Cardiac septum (tissue), 1 donor: ENCODE measurements around the gene THAP8. TPM values are rescaled to one million over a fixed set of nuclear protein-coding genes. Genes with fewer than 3 reads are reported as not detected.

Experiments
- DNase-seq: peaks from one replicate; pipeline ENCODE4 v3.0.0-alpha.2; 2020; ENCODE audit warnings: low spot score
- intact Hi-C: fragments of 100-400 bp; cut with DNase I; formaldehyde crosslinking; loops from one replicate; pipeline ENCODE4 v1.14.0; 2022
- total RNA-seq: library from RNA; stranded (reverse); fragmentation: NEBNext Ultra II Directional; extraction: Animal tissue kit (Norgen Biotek cat#: 25700); gene quantifications from one replicate; pipeline ENCODE4 v1.2.1, GENCODE V29; 2021
- donor health status: DM: no; HTN: no; CAD: no.

Gene THAP8
- total RNA-seq, 1 donor from 2014 or later = 3.9 TPM

- DNase-seq = no peak
- intact Hi-C loops = no loop called here
Measured at GRCh38 chr19:36006955-36007354, 47.1 kb downstream of the THAP8 start.

- intact Hi-C loops = no loop called here
Measured at GRCh38 chr19:36003284-36003683, 50.8 kb downstream of the THAP8 start.

GRCh38 chr19:36001605-36002004 lies 52.5 kb downstream of the THAP8 start:
- no peak for DNase-seq
- intact Hi-C loops = no loop called here

More at GRCh38 chr19:36003284-36003683, 50.8 kb downstream of the THAP8 start:
- DNase-seq = no peak

- no peak for DNase-seq
- intact Hi-C loops = loop anchor here (5.0 kb wide), 1 partner anchor 336 kb away; no protein-coding TSS in a partner anchor
Measured at GRCh38 chr19:35996777-35997176, 57.3 kb downstream of the THAP8 start.

DNA sequence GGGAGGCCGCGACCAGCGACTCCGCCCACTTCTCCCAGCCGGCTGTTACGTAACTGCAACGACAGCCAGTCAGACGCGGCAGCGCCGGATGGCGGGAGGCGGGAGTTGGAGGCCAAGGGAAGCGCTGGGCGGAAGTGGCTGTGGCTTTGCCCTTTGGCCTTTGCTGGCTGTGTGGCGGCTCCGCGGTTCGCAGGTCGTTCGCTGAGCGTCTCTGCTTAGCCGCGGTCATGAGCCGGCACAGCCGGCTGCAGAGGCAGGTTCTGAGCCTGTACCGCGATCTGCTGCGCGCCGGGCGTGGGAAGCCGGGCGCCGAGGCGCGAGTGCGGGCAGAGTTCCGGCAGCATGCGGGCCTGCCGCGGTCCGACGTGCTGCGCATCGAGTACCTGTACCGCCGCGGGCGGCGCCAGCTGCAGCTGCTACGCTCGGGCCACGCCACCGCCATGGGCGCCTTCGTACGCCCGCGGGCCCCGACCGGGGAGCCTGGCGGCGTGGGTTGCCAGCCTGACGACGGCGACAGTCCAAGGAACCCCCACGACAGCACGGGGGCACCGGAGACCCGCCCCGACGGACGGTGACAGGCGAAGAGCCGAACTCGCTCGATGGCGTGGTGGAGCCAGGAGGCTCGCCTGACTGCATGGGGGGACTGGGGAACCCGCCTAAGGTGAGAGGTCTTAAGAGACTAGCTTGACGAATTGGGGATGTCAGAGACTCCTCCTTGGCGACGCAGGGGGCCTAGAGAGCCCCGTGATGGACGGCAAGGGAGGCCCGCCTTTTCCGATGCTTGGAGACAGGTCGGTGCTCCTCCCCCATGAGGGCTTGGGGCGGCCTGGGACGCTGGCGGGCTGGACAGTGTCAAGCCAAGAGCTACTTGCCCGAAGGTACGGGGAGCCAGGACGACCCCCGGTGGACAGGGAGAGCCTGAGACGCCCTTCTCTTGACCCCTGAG lies 58.8 kb downstream of the THAP8 start, which contains the start of gene SDHAF1:
SDHAF1 (plus strand) TSS at position 141 of the 946 bp plus-strand sequence; CDS start at position 228, 87 bp downstream.
- peak; percentile 99 for DNase-seq
- intact Hi-C loops = loop anchor here (5.0 kb wide), 1 partner anchor 337 kb away; no protein-coding TSS in a partner anchor

GRCh38 chr19:35993923-35994598 lies 60.0 kb downstream of the THAP8 start:
- no peak for DNase-seq
- intact Hi-C loops = no loop called here

DNA sequence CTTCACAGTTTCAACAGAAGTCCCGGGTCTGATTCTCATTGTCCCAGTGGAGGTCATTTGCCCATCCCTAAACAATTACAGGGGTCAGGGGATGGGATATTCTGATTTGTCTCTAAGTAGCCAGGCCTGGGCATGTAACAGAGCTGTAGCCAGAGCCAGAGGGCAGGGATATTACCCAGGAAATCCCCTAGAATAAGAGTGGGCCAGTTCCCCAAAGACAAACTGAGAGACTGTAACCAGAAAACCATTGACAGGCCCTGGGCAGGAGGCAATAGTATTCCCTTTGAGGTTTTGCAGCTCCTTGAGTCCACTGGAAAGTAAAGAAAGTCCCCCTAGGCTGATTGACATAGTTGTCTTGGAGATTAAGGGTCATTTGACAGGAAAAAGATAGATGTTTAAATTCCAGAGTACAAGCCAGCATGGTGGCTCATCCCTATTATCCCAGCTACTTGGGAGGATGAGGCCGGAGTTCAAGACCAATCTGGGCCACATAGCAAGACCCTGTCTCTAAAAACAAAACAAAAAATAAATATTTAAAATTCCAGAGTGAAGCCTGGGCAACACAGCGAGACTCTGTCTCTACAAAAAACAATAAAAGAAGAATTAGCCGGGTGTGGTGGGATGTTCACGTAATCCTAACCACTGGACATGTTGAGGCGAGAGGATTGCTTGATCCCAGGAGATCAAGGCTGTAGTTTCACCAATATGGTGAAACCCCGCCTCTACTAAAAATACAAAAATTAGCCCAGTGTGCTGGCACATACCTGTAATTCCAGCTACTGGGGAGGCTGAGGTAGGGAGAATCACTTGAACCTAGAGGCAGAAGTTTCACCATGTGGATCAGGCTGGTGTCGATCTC lies 60.9 kb downstream of the THAP8 start:
- DNase-seq = no peak
- intact Hi-C loops = no loop called here

- intact Hi-C loops = no loop called here
- no peak for DNase-seq
Measured at GRCh38 chr19:35991731-35992450, 62.2 kb downstream of the THAP8 start.

GRCh38 chr19:35990771-35991730 lies 63.0 kb downstream of the THAP8 start:
- no peak for DNase-seq
- intact Hi-C loops = no loop called here

DNA sequence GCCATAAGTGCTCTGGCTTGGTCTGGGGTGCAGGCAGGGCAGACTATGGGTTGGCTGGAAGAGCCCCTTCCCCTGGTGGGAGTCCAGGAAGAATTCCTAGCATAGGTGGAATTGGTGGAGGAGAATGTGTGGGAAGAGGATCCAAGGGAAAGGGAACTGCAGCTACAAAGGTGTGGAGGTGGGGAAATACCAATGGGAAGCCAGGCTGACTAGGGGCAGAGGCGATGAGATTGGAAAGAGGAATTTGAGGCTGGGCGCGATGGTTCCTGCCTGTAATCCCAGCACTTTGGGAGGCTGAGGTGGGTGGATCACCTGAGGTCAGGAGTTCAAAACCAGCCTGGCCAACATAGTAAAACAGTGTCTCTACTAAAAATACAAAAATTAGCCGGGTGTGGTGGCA lies 63.9 kb downstream of the THAP8 start:
- no peak for DNase-seq
- intact Hi-C loops = no loop called here

DNA sequence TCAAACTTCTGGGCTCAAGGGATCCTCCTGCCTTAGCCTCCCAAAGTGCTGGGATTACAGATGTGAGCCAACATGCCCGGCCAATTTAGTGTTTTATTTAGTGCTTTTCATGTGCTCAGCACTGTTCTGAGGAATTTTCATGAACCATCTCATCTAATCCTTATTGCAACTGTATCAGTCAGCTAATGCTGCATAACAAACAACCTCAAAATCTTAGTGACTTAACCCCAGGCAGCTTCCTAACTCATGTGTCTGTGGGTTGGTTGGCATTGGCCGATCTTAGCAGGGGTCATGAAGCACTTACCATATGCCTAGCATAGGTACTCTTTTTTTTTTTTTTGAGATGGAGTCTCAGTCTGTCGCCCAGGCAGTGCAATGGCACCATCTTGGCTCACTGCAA lies 65.3 kb downstream of the THAP8 start:
- no peak for DNase-seq
- intact Hi-C loops = no loop called here

DNA sequence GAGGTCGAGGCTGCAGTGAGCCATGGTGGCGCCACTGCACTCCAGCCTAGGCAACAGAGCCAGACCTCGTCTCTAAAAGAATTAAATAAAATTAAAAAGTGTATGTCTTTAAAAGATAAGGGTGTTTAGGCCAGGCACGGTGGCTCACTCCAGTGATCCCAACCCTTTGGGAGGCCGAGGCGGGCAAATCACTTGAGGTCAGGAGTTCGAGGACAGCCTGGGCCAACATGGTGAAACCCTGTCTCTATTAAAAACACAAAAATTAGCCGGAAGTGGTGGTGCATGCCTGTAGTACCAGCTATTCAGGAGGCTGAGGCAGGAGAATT lies 66.6 kb downstream of the THAP8 start:
- intact Hi-C loops = no loop called here
- no peak for DNase-seq

DNA sequence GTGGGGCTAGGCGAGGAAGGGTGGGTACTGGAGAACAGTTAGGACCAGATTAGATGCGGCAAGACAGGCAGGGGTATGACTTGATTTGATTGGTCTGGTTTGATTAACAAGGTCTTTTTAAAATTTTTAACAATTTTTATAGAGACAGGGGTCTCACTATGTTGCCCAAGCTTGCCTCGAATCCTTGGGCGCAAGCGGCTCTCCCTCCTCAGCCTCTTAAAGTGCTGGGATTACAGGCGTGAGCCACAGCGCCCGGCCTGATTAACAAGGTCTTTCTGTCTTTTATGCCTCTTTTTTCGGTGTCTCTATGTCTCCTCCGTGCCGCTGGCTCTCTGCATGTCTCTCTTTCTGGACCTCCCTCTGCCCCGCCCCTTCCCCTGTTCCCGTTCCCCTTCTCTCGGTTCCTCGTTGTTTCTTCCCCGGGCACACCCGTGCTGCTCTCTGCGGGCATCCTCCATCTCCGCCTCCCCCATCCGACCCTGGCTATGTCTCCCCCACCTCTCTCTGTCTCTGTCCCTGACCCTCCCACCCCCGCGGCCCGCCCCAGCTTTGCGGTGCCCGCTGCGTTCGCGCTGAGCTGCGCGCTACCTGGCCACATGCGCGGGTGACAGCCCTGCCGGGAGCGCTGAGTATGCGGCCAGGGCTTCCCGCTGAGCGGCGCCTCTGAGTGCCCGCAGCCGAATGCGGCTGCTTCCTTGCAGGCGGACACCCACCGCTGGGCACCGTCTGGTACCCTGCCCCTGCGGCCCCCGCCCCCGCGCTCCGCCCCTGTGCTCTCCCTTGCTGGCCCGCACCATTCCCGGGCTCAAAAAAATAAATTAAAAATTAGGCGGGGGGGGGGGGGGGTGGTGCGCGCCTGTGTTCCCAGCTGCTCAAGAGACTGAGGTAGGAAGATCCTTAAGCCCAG lies 67.2 kb downstream of the THAP8 start:
- intact Hi-C loops = no loop called here
- DNase-seq = peak; percentile 79

GRCh38 chr19:35986111-35986510 lies 68.0 kb downstream of the THAP8 start:
- no peak for DNase-seq
- intact Hi-C loops = no loop called here
